Measurements from ENCODE around the gene TSPAN3.

GRCh38 chr15:77045985-77046384, 24.9 kb downstream of the TSPAN3 start:
- TF ChIP-seq POLR2AphosphoS5 (IDR thresholded peaks at IDR 0.05), result no peak
- TF ChIP-seq, protein P1, sequence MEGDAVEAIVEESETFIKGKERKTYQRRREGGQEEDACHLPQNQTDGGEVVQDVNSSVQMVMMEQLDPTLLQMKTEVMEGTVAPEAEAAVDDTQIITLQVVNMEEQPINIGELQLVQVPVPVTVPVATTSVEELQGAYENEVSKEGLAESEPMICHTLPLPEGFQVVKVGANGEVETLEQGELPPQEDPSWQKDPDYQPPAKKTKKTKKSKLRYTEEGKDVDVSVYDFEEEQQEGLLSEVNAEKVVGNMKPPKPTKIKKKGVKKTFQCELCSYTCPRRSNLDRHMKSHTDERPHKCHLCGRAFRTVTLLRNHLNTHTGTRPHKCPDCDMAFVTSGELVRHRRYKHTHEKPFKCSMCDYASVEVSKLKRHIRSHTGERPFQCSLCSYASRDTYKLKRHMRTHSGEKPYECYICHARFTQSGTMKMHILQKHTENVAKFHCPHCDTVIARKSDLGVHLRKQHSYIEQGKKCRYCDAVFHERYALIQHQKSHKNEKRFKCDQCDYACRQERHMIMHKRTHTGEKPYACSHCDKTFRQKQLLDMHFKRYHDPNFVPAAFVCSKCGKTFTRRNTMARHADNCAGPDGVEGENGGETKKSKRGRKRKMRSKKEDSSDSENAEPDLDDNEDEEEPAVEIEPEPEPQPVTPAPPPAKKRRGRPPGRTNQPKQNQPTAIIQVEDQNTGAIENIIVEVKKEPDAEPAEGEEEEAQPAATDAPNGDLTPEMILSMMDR (IDR thresholded peaks at IDR 0.05), result no peak
- TF ChIP-seq POLR2A (IDR thresholded peaks at IDR 0.05), result no peak
